Muscle layer of colon (tissue), 2 donors: Measurements from ENCODE around the gene SPPL2C.

Experiments
- H3K27ac ChIP-seq: one replicate; pipeline ENCODE4 v1.7.0; 2013; ENCODE audit warnings: low read depth, mild to moderate bottlenecking, low read length, moderate library complexity
- H3K27me3 ChIP-seq, 2 donors: one replicate each; pipeline ENCODE4 v1.7.0; 2013; ENCODE audit warnings: low read length in 2 of 2, mild to moderate bottlenecking in 2 of 2; ENCODE audit not compliant: insufficient read depth in 2 of 2, control insufficient read depth in 1 of 2
- H3K36me3 ChIP-seq: one replicate; pipeline ENCODE4 v1.7.0; 2013; ENCODE audit warnings: mild to moderate bottlenecking, low read length; ENCODE audit not compliant: insufficient read depth
- H3K4me1 ChIP-seq: one replicate; pipeline ENCODE4 v1.7.0; 2013; ENCODE audit warnings: mild to moderate bottlenecking, low read length; ENCODE audit not compliant: insufficient read depth
- H3K4me3 ChIP-seq, 2 donors: one replicate each; pipeline ENCODE4 v1.7.0; 2013; ENCODE audit warnings: low read length in 2 of 2, low read depth in 1 of 2, mild to moderate bottlenecking in 1 of 2, moderate library complexity in 1 of 2
- H3K9ac ChIP-seq: one replicate; pipeline ENCODE4 v1.7.0; 2013; ENCODE audit warnings: low read length
- H3K9me3 ChIP-seq: one replicate; pipeline ENCODE4 v1.7.0; 2013; ENCODE audit warnings: mild to moderate bottlenecking, low read length
- donor health status: abdominal sarcoma.
- donor health status: Adenocarcinoma of cecum.

SPPL2C gene

GRCh38 chr17:45818699-45819098 is 26.0 kb upstream of the SPPL2C start:
- H3K9me3 ChIP-seq = no peaks in the 10 kb centered on the region
- H3K4me3 ChIP-seq = no peak overlapping the region
- no peaks in the 10 kb centered on the region for H3K4me1 ChIP-seq
- H3K27me3 ChIP-seq = peaks cover 0 to 5% of the 10 kb centered on the region in 2 donors
- no peak overlapping the region for H3K27ac ChIP-seq
- no peak overlapping the region for H3K9ac ChIP-seq
- H3K36me3 ChIP-seq = no peaks in the 10 kb centered on the region

DNA sequence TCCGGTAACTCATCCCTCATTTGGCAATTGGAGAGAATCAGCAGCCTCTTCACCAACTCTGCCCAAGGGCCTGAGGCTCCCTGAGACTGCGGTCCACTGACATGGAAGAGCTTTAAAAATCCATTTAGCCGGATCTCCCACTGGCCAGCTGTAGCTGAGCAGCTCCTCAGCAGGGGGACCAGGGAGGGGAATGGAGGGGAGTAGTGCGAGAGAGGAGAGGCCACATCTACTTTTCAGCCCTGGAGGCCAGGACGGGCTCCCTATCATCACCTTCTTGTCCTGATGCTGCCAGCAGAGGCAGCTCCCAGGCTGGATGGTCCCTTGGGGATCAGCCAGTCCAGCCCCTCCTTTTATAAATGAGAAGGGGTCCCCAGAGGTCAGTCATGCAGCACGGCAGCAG is 25.0 kb upstream of the SPPL2C start:
- no peak overlapping the region for H3K27ac ChIP-seq
- H3K36me3 ChIP-seq = no peaks in the 10 kb centered on the region
- peaks cover 0 to 8% of the 10 kb centered on the region in 2 donors for H3K27me3 ChIP-seq
- H3K9me3 ChIP-seq = no peaks in the 10 kb centered on the region
- H3K4me3 ChIP-seq = no peak overlapping the region
- H3K4me1 ChIP-seq = no peaks in the 10 kb centered on the region
- no peak overlapping the region for H3K9ac ChIP-seq

- no peak overlapping the region for H3K4me3 ChIP-seq
- peaks cover 0 to 8% of the 10 kb centered on the region in 2 donors for H3K27me3 ChIP-seq
- H3K9ac ChIP-seq = no peak overlapping the region
- no peaks in the 10 kb centered on the region for H3K4me1 ChIP-seq
- no peaks in the 10 kb centered on the region for H3K36me3 ChIP-seq
- no peak overlapping the region for H3K27ac ChIP-seq
- no peaks in the 10 kb centered on the region for H3K9me3 ChIP-seq
Observed at GRCh38 chr17:45820052-45820780, 24.5 kb upstream of the SPPL2C start.

DNA sequence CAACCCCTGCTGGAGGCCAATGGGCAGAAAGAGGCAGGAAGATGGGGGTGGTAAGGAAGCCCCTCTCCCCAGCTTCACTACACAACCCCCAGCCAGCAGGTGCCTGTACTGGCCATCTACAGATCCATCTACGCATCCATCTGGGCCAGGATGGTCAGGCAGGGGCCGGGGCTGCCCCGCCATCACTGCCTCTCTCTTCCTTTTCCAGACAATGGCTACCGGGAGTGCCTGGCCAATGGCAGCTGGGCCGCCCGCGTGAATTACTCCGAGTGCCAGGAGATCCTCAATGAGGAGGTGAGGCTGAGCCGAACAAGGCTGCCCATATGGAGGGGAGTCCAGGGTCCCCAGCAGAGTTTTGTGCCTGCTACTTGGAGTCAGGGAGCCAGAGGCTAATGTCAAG is 23.5 kb upstream of the SPPL2C start:
- no peaks in the 10 kb centered on the region for H3K4me1 ChIP-seq
- H3K9ac ChIP-seq = no peak overlapping the region
- no peak overlapping the region for H3K4me3 ChIP-seq
- H3K27me3 ChIP-seq = peaks cover 0 to 8% of the 10 kb centered on the region in 2 donors
- no peaks in the 10 kb centered on the region for H3K36me3 ChIP-seq
- no peak overlapping the region for H3K27ac ChIP-seq
- no peaks in the 10 kb centered on the region for H3K9me3 ChIP-seq

DNA sequence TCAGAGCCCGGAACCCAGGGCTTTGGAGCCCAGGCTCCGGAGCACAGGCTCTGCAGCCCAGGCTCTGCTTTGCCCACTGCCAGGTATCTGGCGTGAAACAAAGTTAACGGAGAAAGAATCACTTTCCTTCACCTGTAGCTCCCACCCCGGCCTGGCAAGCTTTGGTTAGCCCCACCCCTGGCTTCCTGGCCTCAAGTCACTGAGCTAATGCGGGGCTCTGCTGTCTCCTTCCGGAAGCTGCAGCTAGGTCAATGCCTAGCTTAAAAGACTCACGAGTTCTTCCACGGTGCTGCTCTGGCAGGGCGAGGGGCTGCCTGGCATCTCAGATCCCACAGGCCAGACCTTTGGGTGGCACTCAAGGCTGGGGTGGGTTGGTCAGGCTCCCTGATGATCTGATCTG is 21.1 kb upstream of the SPPL2C start:
- Histone ChIP-seq H3K4me1 (no peaks in the 10 kb centered on the region), H3K27me3 (peaks cover 0 to 8% of the 10 kb centered on the region in 2 donors), H3K9me3 (no peaks in the 10 kb centered on the region), H3K4me3 (no peak overlapping the region), H3K9ac (no peak overlapping the region), H3K27ac (no peak overlapping the region), H3K36me3 (no peaks in the 10 kb centered on the region)

GRCh38 chr17:45824475-45824874 is 20.2 kb upstream of the SPPL2C start:
- Histone ChIP-seq H3K4me1 (no peaks in the 10 kb centered on the region), H3K9ac (no peak overlapping the region), H3K36me3 (no peaks in the 10 kb centered on the region), H3K4me3 (no peak overlapping the region), H3K27ac (no peak overlapping the region), H3K27me3 (peaks cover 0 to 10% of the 10 kb centered on the region in 2 donors), H3K9me3 (no peaks in the 10 kb centered on the region)

GRCh38 chr17:45824901-45825492 is 19.7 kb upstream of the SPPL2C start:
- Histone ChIP-seq H3K27me3 (peaks cover 0 to 13% of the 10 kb centered on the region in 2 donors), H3K9me3 (no peaks in the 10 kb centered on the region), H3K27ac (no peak overlapping the region), H3K9ac (no peak overlapping the region), H3K4me3 (no peak overlapping the region), H3K4me1 (no peaks in the 10 kb centered on the region), H3K36me3 (no peaks in the 10 kb centered on the region)

GRCh38 chr17:45825792-45826191 is 18.9 kb upstream of the SPPL2C start:
- H3K9me3 ChIP-seq = no peaks in the 10 kb centered on the region
- no peak overlapping the region for H3K27ac ChIP-seq
- H3K27me3 ChIP-seq = peaks cover 0 to 13% of the 10 kb centered on the region in 2 donors
- no peak overlapping the region for H3K9ac ChIP-seq
- no peak overlapping the region for H3K4me3 ChIP-seq
- no peaks in the 10 kb centered on the region for H3K4me1 ChIP-seq
- H3K36me3 ChIP-seq = no peaks in the 10 kb centered on the region

DNA sequence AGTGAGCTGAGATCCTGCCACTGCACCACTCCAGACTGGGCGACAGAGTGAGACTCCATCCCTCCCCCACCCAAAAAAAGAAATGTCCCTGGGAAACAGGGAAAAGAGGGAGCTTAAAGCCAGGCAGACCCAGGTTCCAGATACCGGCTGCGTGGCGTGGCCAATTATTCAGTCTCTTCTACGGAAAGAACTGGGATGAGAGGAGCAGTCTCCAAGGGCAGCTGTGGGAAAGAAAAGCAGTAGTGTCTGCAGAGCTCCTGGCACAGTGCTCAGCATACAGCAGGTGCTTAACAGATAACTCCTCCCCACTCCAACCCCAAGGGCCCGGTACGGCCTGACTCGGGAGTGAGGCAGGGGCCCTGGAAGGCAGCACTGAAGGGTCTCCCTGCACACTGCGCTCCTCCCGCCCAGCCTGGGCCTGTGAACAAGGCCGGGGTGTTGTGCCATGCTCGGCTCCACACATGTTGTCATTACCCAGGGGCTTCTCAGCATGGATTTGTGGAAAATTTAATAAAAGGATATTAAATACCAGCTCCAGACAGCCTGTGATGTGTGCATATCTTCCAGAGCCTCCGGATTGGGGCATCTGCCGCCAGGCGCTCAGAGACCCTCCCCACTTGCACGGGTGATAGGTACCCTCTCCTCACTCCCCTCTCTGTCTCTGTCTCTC is 17.6 kb upstream of the SPPL2C start:
- no peak overlapping the region for H3K27ac ChIP-seq
- no peak overlapping the region for H3K4me3 ChIP-seq
- no peaks in the 10 kb centered on the region for H3K9me3 ChIP-seq
- no peak overlapping the region for H3K9ac ChIP-seq
- no peaks in the 10 kb centered on the region for H3K4me1 ChIP-seq
- no peaks in the 10 kb centered on the region for H3K36me3 ChIP-seq
- H3K27me3 ChIP-seq = peaks cover 0 to 9% of the 10 kb centered on the region in 2 donors

DNA sequence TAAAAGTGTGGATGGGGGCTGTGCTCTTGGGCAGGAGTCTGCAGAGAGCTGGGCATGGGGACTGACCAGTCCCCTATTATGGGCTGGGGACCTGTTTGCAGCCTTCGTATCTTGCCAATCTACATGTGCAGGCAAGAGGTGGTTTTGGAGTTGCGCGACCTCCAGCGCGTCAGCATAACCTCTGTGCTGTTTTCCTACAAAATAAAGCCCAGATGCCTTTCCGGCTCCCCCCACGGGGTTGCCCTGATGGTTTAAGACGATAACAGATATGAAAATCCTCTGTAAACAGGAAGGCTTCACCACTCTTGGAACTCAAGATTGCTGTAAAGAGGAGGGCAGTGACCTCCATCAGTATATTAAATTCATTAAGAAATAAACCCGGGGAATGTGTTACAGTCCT is 16.5 kb upstream of the SPPL2C start:
- H3K9ac ChIP-seq = no peak overlapping the region
- H3K27me3 ChIP-seq = peaks cover 0 to 17% of the 10 kb centered on the region in 2 donors
- H3K27ac ChIP-seq = no peak overlapping the region

GRCh38 chr17:45828582-45829133 is 16.0 kb upstream of the SPPL2C start:
- Histone ChIP-seq H3K4me3 (no peak overlapping the region), H3K9ac (no peak overlapping the region), H3K4me1 (no peaks in the 10 kb centered on the region), H3K27me3 (peaks cover 0 to 20% of the 10 kb centered on the region in 2 donors), H3K9me3 (no peaks in the 10 kb centered on the region), H3K27ac (no peak overlapping the region), H3K36me3 (no peaks in the 10 kb centered on the region)

More for the DNA sequence above, 16.5 kb upstream of the SPPL2C start:
- Histone ChIP-seq H3K9me3 (no peaks in the 10 kb centered on the region), H3K4me1 (no peaks in the 10 kb centered on the region), H3K36me3 (no peaks in the 10 kb centered on the region), H3K4me3 (no peak overlapping the region)
